Fibroblast of the aortic adventitia (primary cell): Measurements from ENCODE around the gene OR2G2. TPM values are rescaled to one million over a fixed set of nuclear protein-coding genes. Genes with fewer than 3 reads are reported as not detected.

Experiments used
- DNase-seq: peaks from one replicate; pipeline ENCODE4 v3.0.0-alpha.2; 2010; ENCODE audit warnings: low read depth
- H3K4me3 ChIP-seq: 2 replicates; pipeline ENCODE4 v1.5.1; 2011; ENCODE audit warnings: low read depth, mild to moderate bottlenecking, control low read depth, low read length, moderate library complexity
- CTCF ChIP-seq: IDR thresholded peaks from 2 replicates; pipeline ENCODE4 v1.5.1; 2011; ENCODE audit warnings: mild to moderate bottlenecking, low read length, control low read depth, inconsistent platforms; ENCODE audit not compliant: insufficient read depth
- total RNA-seq: library from RNA; depleted of rRNA; stranded (reverse); fragments of >200 nt; gene quantifications from 2 replicates; pipeline ENCODE4 v1.2.3, GENCODE V29; 2012; ENCODE audit warnings: low replicate concordance

OR2G2 gene
- total RNA-seq, 1 donor: not detected

- no peak for TF ChIP-seq CTCF
- DNase-seq: no peak
- H3K4me3 ChIP-seq: no peak overlapping the region
Measured at GRCh38 chr1:247576514-247576913, 11.6 kb upstream of the OR2G2 start.

DNA sequence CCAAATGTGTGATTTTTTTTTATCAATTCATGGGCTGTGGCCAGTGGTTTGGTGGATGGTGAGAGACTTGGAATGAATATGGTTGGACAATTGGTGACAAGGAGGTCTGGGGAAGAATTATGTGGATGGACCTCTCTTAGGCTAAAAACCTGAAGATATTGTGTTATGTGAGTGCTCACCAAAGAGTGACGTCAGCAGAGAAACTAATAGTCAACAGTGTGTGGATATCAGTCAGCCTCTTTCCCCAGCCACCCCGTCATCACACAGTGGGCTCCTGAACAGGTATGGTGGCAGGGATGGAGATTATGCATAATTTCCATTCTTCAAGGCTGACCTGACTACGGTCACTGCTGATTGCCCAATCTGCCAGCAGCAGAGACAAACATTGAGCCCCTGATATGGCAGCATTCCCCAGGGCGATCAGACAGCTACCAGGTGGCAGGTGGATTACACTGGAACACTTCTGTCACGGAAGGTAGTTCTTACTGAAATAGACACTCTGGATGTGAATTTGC, 9.2 kb upstream of the OR2G2 start:
- TF ChIP-seq CTCF: no peak
- H3K4me3 ChIP-seq: no peak overlapping the region
- DNase-seq: no peak

GRCh38 chr1:247605286-247605685, 17.1 kb downstream of the OR2G2 start, which contains the start of gene OR2G3:
Gene OR2G3 (plus strand): TSS chr1:247605586. CDS start chr1:247605586, 0 bp downstream.
- TF ChIP-seq CTCF: no peak
- no peak within 1 kb of the TSS for H3K4me3 ChIP-seq
- DNase-seq: no peak

- TF ChIP-seq CTCF: no peak
- DNase-seq: no peak
- H3K4me3 ChIP-seq: no peak overlapping the region
Measured at GRCh38 chr1:247613405-247613804, 25.2 kb downstream of the OR2G2 start.

GRCh38 chr1:247614625-247615024, 26.5 kb downstream of the OR2G2 start:
- TF ChIP-seq CTCF: no peak
- no peak for DNase-seq
- H3K4me3 ChIP-seq: no peak overlapping the region

DNA sequence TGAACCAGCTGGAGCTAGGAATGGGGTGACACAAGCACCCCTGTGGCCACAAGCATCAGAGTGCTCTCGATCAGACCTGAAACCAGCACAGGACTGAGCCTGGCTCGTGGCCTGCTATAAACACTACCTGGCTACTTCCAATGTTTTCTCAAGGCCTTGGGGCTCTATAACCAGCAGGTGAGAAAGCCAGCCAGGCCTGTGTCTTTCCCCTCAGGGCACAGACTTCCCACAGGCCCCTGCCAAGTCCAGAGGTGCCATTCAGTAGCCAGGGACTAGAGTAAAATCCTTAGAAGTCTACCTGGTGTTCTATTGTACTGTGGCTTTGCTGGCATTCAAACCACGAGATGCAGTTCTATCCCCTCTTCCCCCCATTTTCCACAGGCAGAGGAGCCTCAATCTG, 39.8 kb downstream of the OR2G2 start:
- no peak overlapping the region for H3K4me3 ChIP-seq
- no peak for DNase-seq
- TF ChIP-seq CTCF: no peak

DNA sequence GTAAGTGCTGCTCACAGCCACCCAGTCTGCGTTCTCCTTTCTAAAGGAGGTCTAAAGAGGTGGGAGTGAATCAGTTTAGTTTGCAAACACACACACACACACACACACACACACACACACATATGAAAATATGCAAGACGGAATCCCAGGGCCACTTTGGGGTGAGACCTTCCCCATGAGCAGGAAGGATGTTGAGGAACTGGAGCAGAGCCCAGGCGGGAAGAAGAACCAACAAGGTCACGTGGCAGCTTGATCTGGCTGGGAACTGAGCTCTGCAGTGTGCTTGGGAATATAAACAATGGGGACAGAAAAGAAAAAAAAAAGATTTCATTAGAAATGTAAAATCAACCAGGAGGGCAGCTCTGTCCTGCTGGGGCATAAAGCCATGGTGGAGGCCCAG, 49.9 kb downstream of the OR2G2 start:
- TF ChIP-seq CTCF: no peak
- H3K4me3 ChIP-seq: no peak overlapping the region
- no peak for DNase-seq
